ENCODE measurements around the gene SLC9A3. TPM values are rescaled to one million over a fixed set of nuclear protein-coding genes. Genes with fewer than 3 reads are reported as not detected.

The SLC9A3 gene
- total RNA-seq, 6 experiments from 2014 or later: 0.63 to 1.00 (median 0.74) TPM

DNA sequence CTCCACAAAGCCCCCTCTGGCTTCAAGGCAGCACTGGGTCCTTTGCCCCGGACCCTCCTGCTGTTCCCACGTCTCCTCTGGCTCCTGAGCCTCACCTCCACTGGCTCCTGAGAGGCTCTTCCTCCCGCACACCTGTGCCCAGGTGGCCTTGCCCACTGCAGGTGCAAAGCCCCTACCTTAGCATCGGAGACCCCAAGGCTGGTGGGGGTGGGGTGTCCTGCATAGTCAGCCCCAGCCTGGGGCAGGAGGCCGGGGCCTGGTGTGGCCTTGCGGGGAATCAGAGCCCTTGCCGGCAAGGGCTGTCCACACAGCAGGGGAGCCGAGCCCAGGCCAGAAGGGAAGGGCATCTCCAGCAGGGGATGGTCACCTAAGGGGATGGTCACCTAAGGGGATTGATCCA is 46.6 kb upstream of the SLC9A3 start:
- TF ChIP-seq, protein P1, sequence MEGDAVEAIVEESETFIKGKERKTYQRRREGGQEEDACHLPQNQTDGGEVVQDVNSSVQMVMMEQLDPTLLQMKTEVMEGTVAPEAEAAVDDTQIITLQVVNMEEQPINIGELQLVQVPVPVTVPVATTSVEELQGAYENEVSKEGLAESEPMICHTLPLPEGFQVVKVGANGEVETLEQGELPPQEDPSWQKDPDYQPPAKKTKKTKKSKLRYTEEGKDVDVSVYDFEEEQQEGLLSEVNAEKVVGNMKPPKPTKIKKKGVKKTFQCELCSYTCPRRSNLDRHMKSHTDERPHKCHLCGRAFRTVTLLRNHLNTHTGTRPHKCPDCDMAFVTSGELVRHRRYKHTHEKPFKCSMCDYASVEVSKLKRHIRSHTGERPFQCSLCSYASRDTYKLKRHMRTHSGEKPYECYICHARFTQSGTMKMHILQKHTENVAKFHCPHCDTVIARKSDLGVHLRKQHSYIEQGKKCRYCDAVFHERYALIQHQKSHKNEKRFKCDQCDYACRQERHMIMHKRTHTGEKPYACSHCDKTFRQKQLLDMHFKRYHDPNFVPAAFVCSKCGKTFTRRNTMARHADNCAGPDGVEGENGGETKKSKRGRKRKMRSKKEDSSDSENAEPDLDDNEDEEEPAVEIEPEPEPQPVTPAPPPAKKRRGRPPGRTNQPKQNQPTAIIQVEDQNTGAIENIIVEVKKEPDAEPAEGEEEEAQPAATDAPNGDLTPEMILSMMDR (IDR thresholded peaks at IDR 0.05): no peak
- H3K9me3 Mint-ChIP-seq: peaks cover 13% of the 10 kb centered on the region
- DNase-seq: no peak
- peaks cover 4% of the 10 kb centered on the region; the same call in 1 of the 2 replicates for H3K36me3 Mint-ChIP-seq (ENCODE audit: low read depth)
- no peak overlapping the region for H3K27ac Mint-ChIP-seq
- peaks cover 38% of the 10 kb centered on the region for H3K27me3 Mint-ChIP-seq (ENCODE audit: insufficient read depth)
- H3K4me3 Mint-ChIP-seq: no peak overlapping the region
- peaks cover 5% of the 10 kb centered on the region; the same call in 1 of the 2 replicates for H3K4me1 Mint-ChIP-seq (ENCODE audit: low read depth)

DNA sequence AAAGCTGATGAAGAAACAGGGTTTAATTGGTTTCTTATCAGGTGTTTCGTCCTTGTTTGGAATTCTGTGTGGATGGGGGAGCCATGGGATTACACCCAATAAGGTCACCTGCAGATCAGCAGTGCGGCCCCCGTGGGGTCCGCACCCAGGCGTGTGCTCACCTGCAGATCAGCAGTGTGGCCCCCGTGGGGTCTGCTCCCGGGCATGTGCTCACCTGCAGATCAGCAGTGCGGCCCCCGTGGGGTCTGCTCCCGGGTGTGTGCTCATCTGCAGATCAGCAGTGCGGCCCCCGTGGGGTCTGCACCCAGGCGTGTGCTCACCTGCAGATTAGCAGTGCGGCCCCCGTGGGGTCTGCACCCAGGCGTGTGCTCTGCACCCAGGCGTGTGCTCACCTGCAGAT is 46.2 kb upstream of the SLC9A3 start:
- Mint-ChIP-seq H3K9me3 (peaks cover 10% of the 10 kb centered on the region), H3K4me1 (ENCODE audit: low read depth) (peaks cover 6% of the 10 kb centered on the region; the same call in 1 of the 2 replicates), H3K27me3 (ENCODE audit: insufficient read depth) (peaks cover 34% of the 10 kb centered on the region), H3K27ac (no peak overlapping the region), H3K4me3 (no peak overlapping the region), H3K36me3 (ENCODE audit: low read depth) (peaks cover 4% of the 10 kb centered on the region; the same call in 1 of the 2 replicates)
- DNase-seq: no peak
- TF ChIP-seq, protein P1 (IDR thresholded peaks at IDR 0.05): no peak

DNA sequence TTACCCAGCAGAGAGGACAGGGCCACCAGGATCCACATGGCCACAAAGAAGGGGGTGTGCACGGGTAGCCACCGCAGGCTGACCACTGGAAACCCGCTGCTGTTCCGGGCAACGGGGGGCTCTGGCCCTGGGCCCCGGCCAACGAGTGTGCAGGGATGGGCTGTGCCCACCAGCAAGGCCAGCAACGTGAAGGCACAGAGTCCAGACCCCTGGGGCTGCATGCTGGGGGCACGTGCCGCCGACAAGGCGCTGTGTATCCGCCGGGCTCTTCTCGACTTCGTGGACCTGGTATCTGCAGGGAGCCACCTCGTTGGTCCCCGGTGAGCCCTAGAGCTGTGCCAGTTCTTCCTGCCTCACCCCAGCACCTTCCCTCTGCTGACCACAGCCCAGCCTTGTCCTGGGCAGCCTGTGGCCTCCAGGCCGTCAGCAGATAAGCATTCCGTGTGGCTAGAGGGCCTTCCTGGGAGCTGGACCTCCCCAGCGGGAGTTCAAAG is 45.7 kb upstream of the SLC9A3 start:
- H3K4me1 Mint-ChIP-seq (ENCODE audit: low read depth): peaks cover 6% of the 10 kb centered on the region; the same call in 1 of the 2 replicates

DNA sequence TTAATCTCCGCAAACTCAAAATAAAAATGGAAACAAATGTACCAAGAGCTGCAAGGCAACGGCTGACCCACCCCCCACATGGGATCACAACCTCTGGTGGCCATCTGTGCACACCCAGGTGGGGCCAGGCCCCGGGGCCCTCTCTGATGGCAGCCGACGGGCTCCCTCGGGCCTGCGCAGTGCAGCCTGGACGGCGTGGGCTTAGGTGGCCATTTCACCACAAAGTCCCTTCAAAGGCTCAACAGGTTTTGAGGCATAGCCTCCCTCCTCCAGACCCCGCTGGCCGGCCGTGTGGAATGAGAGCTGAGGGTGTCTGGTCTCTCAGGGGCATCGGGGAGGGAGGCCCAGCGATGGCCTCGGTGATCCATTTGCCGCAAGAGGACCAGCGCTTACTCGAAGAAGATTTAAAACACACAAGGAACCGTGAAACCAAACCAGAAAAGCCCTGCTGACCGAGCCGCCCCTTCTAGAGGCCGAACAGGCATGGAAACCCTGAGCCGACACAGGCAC is 45.2 kb upstream of the SLC9A3 start:
- TF ChIP-seq, protein P1 (IDR thresholded peaks at IDR 0.05): no peak
- Mint-ChIP-seq H3K27ac (no peak overlapping the region), H3K4me1 (ENCODE audit: low read depth) (peaks cover 6% of the 10 kb centered on the region; the same call in 1 of the 2 replicates), H3K9me3 (peaks cover 10% of the 10 kb centered on the region), H3K4me3 (no peak overlapping the region), H3K27me3 (ENCODE audit: insufficient read depth) (peaks cover 32% of the 10 kb centered on the region), H3K36me3 (ENCODE audit: low read depth) (peaks cover 4% of the 10 kb centered on the region; the same call in 1 of the 2 replicates)
- no peak for DNase-seq

More for the DNA sequence above, 45.7 kb upstream of the SLC9A3 start:
- H3K4me3 Mint-ChIP-seq: no peak overlapping the region
- TF ChIP-seq, protein P1 (IDR thresholded peaks at IDR 0.05): no peak
- H3K27ac Mint-ChIP-seq: no peak overlapping the region
- H3K27me3 Mint-ChIP-seq (ENCODE audit: insufficient read depth): peaks cover 34% of the 10 kb centered on the region
- no peak for DNase-seq
- peaks cover 10% of the 10 kb centered on the region for H3K9me3 Mint-ChIP-seq
- H3K36me3 Mint-ChIP-seq (ENCODE audit: low read depth): peaks cover 4% of the 10 kb centered on the region; the same call in 1 of the 2 replicates

DNA sequence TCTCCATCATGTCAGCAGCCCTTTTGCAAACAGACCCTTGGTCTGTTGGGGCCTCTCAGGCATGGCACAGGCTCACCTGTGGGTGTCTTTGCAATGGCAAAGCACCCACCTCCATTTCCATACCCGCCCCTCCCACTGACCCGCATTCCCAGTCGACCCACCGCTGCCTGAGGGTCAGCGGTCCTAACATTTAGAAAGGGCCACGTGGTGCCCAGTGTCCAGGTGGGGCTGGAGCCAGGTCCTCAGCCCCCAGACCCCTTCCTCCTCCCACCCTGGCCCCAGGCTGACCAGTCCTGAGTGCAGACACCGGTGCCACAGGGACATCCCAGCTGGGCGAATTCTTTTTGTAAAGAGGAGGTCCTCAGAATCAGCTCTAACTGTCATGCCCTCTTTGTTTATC is 44.6 kb upstream of the SLC9A3 start:
- Mint-ChIP-seq H3K4me3 (no peak overlapping the region), H3K27me3 (ENCODE audit: insufficient read depth) (peaks cover 31% of the 10 kb centered on the region), H3K27ac (no peak overlapping the region), H3K9me3 (peaks cover 10% of the 10 kb centered on the region), H3K4me1 (ENCODE audit: low read depth) (peaks cover 6% of the 10 kb centered on the region; the same call in 1 of the 2 replicates), H3K36me3 (ENCODE audit: low read depth) (peaks cover 4% of the 10 kb centered on the region; the same call in 1 of the 2 replicates)
- TF ChIP-seq, protein P1 (IDR thresholded peaks at IDR 0.05): no peak
- DNase-seq: no peak
